ENCODE results near the gene EPAS1. TPM values are rescaled to one million over a fixed set of nuclear protein-coding genes. Genes with fewer than 3 reads are reported as not detected.
A peak's percentile ranks its signal among the peaks of the same experiment; 100 is the strongest.

Gene EPAS1
- total RNA-seq, 1 donor from 2014 or later: 89.5 TPM

DNA sequence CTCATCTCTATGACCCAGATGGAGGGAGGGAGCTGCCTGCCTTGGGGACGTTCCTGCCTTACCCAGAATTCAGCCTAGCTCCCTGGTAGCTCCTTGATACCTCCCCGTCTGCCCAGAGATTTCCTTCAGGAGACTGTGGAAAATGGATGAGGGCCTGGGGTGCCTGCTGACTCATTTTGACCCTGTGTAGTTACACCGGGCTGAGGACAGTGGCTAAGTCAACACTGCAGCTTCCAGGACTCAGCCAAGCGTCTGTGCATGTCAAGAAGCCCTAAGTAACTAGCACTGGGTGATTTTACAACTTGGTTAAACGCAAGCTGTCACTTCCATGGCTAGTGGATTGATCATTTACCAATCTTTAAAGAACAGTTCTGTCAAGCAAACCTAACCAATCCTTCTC lies 23.3 kb upstream of the EPAS1 start:
- no peak for ATAC-seq

DNA sequence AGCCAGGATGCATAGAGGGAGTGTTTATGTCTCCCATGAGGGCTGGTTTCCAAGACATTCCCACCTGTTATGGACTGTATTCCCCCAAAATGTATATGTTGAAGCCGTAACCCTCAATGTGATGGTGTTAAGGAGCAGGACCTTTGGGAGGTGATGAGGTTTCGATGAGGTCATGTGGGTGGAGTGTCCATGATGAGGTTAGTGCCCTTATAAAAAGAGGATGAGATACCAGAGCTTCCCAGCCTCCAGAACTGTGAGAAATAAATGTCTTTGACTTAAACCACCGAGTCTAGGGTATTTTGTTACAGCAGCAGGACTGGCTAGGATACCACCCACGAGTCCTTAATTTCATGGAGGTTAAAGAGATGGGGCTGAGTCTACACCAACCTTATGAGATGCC lies 22.6 kb upstream of the EPAS1 start:
- no peak for ATAC-seq

DNA sequence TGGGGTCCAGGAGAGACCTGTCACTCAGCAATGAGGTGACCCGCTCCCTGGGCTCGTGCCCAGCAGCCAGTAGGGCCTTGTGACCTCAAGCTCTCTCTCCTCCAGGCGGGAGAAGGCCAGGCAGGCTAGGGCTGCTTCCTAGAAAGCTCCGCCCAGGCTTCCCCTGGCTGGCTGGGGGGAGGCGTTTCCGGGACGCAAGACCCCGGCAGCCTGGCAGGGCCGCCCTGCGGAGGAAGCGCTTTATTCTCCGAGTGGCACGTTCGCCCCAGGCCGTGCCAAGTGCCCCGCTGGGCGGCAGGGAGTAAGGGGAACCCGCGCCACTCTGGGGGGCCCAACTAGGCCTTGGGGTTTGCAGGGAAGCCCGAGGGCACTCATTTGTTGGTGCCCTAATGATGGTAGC lies 21.2 kb upstream of the EPAS1 start:
- peak; percentile 35 for ATAC-seq

DNA sequence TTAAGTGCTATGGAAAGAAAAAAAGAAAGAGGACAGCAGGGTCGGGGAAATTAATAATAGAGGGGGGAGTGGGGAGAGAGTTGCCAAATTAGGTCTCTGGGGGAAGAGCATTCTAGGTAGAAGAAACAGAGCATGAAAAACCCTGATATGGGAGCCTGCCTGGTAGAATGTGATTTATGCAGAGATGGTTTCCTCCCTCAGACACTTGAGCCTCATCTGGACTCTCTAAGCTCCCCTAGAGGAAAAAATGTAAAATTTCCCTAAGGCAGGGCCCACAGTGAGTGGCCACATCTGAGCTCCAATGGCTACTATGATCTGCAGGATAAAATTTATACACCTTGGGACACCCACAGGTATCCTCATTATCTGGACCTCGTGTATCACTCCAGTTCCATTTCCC lies 20.6 kb upstream of the EPAS1 start:
- no peak for ATAC-seq

DNA sequence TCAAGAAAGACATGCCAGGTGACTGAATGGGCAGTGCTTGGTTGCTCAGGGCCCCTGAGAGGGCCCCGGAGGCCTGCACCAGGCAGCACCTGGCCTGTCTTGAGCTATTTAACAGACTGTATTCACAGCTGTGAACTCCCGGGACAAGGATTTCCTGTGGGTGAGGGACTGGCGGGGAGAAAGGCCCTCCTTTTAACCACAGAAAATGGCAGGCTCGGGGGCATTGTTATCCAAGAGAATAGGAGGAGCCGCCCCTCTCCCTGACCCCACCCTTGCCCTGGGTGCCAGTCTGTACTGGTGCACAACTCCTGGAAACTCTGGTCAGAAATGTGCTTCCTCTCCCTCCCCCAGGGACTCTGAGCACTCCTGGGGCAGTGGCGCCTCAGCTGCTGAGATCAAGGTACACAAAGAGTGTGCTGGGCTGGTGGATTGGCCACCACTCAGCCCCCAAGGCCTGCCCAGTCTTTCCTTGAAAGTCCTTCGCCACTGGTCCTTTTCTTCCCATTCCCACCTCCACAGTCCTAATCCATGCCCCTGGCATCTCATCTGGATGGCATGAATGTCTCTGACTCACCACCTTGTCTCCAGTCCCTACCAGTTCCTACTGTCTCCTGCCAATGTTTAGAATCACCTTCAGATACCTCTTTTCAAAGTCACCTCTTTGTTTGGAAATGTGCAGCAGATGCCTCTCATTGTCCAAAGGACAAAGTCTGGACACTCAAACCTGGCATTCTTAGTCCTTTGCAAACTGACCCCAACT lies 19.6 kb upstream of the EPAS1 start:
- peak; percentile 50 for ATAC-seq

DNA sequence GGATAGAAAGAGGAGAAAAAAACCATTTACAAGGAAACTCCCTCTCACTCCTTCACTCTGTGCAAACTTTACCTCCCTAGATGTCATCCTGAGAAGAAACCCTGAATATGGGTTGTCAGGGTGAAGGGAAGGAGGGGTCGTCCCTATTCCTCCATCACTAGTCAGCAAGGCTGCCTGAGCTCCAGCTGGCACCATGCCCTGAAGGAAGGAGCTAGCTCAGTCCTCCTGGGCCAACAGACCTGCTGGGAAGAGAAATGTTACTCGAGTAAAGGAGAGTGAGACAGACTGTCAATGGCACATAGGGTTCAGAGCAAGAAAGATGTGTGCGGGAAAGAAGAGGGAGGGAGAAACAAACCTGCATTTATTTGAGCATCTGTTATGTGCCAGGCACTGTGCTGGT lies 18.3 kb upstream of the EPAS1 start:
- ATAC-seq: no peak

DNA sequence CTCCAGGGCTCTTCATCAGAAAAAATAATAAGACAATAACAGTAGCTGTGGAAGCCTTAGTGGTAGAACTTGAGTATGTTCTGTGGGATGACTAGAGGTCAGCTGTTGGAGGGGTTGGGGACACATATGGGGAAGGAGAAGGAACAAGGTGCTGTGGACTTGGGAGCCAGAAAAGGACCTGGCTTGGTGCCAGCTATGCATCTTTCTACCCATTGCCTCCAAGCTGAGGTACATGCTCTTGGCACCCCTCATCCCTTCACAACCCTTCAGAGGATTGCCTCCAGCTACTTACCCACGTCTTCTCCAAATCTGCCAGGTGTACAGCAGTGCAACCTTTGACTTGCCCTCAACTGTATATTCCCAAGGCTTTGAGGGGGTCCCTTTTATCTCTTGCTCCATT lies 15.3 kb upstream of the EPAS1 start:
- ATAC-seq: no peak

DNA sequence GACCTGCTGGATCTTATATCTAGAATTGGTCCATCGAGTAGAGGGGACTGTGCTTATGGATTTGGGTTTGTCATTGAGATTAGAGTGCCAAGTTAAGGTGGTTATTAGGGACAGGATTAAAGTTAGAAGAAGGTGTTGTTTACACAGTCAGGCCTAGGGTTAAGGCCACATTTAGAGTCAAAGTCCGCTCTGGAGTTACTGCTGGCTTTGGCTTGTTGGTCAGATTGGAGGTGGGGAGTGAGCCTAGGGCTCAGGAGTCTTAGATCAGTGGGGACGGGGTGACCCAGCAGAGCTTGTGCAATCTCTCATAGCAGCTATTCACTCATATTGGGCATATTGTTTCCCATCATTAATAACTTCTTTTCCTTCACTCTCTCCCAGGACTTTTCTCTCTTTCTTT lies 13.5 kb upstream of the EPAS1 start:
- no peak for ATAC-seq

DNA sequence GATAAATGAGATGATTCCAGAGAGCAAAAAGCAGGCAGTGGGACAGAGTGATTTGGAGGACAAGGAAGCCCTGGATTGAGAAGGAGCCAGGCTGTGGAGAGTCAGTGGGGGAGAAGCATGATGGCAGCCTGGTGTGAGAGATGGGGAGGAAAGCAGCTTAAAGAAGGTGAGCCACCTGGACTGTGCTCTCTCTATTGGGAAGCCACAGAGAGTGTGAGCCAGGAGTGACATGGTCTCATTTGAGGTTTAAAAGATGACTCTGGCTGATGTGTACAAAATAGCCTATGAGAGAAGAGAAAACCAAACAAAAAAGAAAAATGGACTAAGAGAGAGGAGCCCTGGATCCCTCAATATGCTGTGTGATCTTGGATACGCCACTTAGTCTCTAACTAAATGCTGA lies 12.9 kb upstream of the EPAS1 start:
- no peak for ATAC-seq

DNA sequence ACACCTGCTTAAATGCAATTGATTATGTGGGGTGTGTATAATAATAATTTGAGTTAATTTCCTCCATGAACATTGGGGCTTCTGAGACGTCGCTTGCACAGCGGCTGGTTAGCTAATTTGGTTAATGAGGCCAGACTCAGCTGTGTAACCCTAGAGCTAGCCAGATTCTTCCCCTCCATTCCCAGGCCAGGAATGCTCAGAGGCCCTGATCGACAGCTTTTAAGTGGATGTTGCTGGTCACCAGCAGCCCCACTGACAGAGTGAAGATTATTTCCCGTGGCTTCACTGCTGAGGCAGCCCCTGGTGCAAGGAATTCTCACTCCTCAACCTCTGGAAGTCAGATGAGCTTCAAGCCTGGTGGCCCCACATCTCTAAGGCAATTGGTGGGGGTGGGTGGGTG lies 12.4 kb upstream of the EPAS1 start:
- ATAC-seq: no peak

DNA sequence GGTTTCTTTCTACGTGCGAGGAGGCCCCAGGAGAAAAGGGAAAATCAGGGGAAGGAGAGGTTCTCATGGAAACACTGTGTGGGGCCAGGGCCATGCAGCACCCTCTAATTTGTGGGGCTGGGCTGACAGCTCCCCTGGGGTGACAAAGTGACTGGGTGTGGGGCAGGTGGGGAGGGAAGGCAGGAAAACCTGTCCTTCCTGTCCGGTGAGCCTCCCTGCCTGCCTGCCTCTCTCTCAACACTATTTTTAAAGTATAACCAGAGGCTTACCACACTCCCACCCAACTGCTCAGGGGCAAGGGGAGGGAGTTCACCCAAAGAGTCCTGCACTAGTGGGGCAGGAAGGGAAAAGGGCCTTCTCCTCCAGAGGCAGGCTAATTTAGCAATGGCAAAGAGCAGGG lies 10.5 kb upstream of the EPAS1 start:
- peak; percentile 83 for ATAC-seq

DNA sequence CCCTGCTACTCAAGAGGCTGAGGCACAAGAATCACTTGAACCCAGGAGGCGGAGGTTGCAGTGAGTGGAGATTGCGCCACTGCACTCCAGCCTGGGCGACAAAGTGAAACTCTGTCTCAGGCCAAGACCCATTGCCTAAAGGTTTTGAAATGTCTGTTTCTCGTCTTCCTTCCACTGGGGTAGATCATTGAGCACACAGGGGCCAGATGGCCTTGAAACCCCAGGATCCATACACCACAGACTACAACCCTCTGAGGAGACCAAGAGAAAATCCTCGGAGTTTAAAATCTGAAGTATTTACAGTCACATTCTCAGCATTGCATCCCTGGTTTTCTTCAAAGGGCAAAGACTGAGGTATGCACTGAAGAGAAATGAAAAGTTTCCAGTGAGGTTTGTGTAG lies 7.1 kb upstream of the EPAS1 start:
- ATAC-seq: no peak

DNA sequence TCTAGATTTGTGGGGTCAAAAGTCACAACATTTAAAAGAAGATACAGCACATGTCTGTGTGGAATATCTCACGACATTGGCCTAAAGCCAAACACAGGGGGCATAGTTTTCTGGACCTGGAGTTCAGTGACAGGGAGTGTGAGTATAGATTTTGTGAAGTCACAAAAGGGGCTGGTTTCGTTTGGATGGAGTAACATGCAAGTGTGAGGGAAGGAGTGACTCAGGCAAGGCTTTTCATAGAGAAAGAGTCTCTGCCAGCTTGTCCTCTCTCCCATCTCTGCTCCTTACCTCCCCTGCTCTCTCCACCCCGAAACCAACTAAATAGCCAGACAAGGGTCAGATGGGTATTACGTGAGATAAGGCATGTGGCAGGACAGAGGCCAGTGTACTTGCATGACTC lies 3.7 kb upstream of the EPAS1 start:
- ATAC-seq: no peak

DNA sequence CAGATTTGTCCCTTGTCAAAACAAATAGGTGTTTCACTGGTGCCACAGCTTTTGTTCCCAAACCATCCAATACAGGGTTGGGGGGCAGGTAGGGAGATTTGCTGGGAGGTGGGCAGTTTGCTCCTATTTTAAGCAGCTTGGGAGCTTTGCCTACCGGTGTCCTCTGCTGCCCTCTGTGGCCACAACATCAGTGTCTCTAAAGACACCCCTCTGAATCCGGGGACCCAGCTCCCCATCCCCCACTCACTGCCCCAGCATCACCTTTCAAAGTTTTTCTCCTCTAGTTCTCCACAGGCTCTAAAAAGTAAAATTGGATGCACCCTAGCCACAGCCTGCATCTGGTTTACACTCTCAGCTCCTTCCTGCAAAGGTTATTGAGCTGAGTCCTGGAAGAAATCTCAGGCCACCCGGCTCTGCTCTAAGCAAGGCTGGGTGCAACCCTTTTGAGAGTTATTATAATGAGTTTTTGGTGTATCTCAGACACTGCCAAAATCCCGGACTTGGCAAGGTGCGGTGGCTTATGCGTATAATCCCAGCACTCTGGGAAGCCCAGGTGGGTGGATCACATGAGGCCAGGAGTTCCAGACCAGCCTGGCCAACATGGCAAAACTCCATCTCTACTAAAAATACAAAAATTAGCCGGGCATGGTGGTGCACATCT lies 2.9 kb upstream of the EPAS1 start:
- ATAC-seq: no peak

DNA sequence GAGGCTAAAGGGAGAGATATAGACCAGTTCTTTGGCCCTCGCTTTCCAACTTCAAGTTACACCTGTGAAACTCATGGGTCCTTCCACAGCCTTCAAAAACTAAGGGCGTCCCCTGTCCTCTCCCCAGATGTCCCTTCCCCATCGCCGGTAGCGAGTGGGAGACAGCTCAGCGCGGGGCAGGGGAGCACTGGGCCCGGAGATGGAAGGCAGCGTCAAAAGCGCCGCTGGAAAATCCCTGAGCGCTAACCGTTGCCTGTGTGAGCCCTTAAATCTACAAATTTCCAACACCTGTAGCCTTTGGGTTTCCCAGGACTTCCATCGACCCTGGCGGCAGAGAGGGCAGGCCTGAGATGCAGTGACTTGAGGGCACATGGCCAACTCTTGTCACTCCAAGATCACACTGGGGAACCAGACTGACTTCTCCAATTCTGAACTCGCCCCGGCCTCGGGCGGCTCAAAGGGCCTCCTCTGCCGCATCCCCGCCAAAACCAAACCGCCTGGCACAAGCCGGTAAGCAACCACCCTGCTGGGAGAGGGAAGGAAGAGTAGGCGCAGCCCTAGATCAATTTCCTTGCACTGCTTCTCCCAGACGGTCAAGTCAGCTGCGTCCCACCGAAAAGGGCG lies 879 bp upstream of the EPAS1 start:
- peak; percentile 8 for ATAC-seq

DNA sequence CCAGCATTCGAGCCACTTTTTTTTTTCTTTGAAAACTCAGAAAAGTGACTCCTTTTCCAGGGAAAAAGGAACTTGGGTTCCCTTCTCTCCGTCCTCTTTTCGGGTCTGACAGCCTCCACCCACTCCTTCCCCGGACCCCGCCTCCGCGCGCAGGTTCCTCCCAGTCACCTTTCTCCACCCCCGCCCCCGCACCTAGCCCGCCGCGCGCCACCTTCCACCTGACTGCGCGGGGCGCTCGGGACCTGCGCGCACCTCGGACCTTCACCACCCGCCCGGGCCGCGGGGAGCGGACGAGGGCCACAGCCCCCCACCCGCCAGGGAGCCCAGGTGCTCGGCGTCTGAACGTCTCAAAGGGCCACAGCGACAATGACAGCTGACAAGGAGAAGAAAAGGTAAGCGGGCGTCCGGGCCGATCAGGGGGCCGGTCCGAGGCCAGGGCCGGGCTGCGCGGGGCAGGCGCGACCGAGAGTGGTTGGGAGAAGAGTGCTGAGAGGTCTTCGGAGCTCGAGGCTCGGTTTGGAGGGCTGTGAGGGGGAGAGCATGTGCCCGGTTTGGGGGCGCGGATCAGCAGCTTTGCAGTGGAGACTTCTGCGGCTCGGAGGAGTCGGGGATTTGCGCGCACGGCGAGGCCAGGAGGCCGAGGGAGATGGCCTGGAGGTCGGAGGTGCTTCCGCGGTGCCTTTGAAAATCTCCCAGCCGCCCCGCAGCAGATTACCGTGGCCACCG lies 502 bp downstream of the EPAS1 start:
- ATAC-seq: peak; percentile 81

DNA sequence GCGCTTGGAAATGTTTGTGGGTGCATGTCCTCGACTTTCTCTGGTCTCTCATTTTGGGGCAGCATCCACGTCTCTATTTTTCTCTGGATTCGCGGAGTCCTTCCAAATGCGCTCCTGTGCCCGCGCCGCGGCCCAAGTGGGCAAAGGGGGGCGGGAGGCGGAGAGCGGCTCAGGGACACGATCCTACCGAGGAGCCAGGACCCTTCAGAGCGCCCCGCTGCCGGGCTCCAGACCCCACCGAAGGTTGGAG lies 990 bp downstream of the EPAS1 start:
- ATAC-seq: no peak

DNA sequence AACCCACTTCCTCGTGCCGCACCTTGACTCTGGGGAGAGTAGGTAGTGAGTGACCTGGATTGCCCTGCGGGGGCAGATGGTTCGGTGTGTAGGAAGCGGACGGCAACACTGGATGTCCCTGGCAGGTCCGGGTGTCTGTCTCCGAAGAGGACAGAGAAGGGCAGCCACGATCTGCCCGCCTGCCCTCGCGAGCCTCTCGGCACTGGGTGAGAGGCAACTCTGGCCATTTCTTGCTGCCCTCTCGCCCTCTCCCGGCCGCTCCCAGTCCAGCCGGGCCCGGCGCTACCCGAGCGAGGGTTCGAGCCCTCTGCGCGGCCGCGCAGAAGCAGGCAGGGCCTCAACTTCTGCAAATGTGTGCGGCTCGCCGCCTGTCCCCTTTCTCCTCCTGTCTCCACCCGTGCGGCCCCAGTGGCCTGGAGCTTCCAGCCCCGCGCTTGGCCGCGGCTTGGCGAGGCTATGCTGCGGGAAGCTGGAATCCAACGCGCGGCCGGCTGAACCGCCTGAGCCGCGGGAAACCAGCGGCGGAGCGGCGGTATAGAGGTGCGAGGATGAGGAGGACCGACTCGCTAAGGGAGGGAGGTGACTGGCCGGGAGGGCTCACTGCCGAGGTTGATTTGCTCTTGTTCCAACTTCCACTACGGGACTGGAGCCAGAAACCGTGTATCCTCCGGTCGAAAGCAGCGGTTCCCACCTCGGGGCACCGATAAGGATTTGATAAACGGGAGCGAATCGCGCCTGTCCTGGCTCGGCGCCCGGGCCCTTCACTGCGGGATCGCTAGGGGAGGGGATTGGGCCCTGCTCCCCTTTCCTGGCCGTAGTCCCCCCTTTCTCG lies 1.5 kb downstream of the EPAS1 start:
- ATAC-seq: peak; percentile 22

DNA sequence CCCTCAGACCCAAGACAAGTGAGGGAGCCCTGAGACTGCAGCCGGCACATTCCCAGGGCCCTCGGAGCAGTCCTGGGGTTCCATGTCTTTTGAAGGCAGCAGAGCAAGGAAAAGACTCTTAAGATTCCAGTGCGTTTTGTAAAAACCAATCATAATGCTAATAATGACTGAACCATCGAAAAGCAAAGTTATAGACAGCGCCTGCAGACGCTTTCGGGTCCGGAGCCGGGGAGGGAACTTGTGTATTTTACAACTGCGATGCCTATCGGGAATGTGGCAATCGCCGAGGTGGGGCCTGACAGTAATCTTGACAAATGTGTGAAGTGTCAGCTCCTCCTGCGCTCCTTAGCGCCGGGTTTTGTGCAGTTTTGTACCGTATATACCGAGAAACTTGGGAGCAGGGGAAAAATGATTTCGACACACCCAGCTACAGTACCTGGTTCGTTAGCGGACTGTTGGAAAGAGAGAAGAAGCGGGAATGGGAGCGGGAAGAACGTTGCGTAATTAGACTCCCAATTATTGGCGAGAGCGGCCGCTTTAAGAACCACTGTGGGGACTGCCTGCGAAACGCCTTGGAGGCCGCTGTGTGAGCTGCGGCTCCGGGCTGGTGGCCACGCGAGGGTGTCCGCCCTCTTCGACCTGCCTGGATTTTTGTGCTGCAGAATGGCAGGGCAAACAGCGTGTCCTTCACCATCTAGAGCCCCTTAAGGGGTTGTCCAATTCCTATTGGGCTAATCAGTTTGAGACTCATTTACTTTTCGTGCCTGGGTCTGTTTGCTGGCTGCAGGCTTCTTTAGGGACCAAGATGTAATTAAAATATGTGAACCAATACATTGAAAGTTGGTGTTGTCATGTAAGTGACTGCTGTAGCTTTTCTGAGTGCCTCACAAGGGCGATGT lies 2.4 kb downstream of the EPAS1 start:
- ATAC-seq: peak; percentile 11

DNA sequence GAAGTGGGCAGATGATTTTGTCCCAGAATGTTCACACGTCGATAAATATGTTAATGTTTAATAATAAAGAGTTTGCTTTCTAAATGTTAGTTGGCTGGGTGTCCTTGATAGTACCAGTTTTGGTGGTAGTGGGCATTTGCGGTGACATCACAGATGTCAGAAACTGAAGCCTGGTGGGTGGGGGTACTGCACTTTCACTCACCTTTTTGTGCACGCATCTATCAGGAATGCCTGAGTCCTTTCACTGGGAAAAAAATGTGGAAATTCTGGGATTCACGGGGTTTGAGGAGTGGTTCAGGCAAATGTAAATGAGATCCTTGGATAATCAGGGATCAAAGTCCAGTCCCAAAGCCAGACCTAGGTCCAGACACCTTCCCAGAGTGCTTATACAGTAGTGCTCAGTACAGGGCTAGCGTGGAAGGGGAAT lies 3.2 kb downstream of the EPAS1 start:
- ATAC-seq: no peak

DNA sequence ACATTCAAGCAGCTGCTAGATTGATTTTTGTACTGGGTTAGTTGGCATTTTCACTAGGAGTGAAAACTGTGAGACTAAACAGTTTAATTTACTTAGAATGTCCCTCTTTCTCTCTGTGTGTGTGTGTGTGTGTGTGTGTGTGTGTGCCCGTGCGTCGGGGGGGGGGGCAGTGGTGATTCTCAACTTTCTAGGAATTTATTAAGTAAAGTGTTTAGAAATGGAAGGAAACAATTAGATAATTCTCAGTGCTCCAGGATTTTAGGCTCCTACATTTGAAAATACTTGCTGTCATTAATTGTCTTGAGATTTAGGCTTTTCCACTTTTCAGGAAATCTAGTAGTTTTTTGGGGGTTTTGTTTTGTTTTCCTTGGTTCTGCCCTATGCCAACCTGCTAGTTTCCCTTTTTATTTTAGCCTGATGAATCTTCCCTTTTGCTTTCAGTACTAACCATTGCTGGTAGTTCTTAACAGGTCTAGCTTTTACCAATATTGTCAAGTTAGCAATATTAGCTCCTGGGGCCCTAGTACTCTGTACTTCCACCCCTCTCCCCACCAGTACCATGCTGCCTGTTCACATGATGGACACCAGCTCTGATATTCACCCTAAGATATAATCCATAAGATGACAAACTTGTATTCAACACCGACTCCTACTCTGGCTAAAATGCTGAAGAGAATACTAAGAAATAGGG lies 4.9 kb downstream of the EPAS1 start:
- ATAC-seq: no peak
